HG03064 (cell line): ENCODE data around the gene ACTR5.

ENCODE experiments used
- ATAC-seq: cut with Tn5 transposase; IDR thresholded peaks from one replicate; pipeline ENCODE4 v1.9.1; 2021; ENCODE audit warnings: low read depth; ENCODE audit not compliant: unreplicated experiment

The ACTR5 gene

DNA sequence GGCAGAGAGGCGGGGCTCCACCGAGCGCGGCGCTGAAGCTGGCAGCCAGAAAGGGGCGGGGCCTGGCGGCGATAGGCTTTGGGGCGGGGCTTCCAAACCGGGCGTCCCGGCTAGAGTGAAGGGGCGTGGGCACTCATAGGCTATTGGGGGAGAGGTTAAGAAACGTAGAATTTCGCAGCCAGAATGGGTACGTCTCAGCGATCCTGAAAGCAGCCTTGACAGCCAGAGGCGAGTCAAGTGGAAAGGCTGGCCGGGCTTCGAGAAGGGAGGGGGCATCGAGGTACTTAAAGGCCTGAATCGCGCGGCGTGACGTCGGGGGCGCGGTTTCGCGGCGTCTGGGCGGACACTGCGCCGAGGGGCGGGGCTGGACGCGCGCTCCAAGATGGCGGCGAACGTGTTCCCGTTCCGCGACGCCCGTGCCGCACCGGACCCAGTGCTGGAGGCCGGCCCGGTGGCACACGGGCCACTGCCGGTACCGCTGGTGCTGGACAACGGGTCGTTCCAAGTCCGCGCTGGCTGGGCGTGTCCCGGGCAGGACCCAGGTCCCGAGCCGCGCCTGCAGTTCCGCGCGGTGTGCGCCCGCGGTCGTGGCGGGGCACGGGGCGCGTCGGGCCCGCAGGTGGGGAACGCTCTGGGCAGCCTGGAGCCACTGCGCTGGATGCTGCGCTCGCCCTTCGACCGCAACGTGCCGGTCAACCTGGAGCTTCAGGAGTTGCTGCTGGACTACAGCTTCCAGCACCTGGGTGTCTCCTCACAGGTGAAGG, at the start of gene ACTR5:
Gene ACTR5, plus strand, starts transcription at position 364 of the 764 bp plus-strand sequence. Its CDS starts 19 bp downstream, at position 383.
- peak; percentile 81 for ATAC-seq

DNA sequence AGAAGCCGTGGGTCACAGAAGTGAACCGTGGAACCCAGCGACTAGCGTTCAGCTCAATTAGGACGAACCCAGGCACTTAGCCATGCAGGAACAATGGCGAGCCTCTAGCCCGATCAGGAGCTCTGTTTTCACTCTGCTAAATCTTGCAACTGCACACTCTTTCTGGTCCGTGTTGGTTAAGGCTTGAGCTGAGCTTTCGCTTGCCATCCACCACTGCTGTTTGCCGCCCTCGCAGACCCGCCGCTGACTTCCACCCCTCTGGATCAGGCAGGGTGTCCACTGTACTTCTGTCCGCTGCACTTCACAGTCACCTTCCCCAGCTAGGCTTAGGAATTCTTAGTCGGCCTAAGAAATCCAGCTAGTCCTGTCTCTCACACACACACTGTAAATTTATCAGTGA, 49.7 kb upstream of the ACTR5 start:
- no peak for ATAC-seq

DNA sequence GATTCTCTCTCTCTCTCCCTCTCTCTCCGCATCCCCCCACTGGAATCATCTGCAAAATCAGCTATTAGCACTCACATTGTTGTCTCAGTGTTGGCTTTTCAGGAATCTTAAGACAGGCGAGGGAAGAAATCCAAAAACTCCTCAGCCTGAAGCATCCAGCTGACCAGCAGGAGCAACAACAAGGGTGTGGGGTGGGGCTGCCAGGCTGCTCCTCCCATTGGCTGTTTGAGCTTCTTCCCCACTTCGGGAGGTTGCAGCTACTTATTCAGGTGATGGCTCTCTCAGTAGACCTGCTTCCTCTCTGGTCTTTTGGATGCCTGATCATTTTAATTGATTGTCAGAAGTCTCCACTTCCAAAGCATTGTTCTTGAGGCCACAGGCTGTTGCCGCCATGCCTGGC, 48.1 kb upstream of the ACTR5 start:
- ATAC-seq, result no peak

DNA sequence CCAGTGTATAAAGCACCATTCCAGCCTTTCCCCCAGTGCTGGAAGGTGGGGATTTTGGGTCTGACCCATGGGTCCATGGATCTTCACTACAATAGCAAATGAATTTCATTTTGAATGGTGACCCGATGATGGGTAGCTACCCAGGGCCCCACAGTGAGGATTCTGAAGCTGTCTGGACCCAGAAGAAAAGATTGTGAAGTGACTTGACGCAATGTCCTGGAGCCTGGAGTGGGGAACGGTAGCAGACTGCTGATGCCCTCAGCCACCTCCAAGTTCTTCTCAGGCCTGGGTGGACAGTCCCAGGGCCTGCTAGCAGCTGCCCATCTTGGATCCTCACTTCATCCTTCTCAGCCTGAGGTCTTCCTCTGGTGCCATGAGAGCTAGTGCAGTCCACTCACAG, 47.3 kb upstream of the ACTR5 start:
- ATAC-seq, result no peak

DNA sequence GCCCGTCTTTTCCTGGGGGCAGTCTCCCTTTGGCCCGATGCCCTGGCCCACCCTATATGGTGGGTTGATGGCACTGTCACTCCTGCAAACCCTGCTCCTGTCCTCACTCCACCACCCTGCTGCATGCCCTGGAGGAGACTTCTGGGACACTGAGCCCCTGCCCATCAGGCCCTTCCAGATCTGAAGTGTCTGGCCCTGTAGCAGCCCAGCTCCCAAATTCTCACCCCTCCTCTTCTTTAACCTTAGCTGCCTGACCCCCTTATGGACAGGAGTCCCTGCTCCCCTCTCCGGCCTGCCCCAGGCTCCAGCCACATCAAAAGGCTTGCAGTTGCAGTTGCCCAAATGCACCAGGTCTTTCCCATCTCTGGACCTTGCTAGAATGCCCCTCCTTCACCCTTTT, 44.7 kb upstream of the ACTR5 start:
- no peak for ATAC-seq

DNA sequence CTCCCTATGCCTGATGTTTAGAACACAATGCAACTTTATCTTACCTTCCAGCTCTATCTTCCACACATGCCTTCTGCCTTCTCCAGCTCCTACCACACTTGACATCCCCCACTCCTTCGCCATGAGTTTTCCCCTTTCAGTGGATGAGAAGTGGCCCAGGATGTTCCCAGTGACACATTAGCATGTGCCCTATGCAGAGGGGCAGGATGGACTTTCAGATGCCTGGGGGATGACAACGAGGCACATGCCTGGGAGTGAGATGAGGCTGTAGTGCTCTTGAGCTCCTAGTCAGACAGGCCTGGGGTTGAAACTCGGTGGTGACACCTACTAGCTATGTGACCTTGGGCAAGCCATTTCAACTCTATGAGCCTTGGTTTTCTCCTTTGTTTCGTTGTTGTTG, 44.1 kb upstream of the ACTR5 start:
- no peak for ATAC-seq

DNA sequence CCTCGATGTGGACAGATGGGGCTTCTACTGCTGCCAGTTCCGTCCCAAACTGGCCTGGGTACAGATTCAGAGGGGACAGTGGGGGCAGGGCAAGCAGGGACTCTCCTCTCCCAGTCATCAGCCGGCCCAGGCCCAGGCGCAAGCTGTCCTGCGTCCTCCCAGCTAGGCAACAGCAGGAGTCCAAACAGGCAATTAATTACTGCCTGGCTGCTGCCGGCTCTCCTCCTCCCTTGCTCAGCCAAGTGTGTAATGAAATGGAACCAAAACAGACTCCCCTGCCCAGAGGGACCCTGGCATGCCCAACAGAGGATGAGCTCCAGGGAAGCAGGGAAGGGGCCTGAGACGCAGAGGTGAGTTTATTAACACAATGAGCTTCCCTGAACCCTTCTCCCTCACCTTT, 41.8 kb upstream of the ACTR5 start:
- no peak for ATAC-seq

DNA sequence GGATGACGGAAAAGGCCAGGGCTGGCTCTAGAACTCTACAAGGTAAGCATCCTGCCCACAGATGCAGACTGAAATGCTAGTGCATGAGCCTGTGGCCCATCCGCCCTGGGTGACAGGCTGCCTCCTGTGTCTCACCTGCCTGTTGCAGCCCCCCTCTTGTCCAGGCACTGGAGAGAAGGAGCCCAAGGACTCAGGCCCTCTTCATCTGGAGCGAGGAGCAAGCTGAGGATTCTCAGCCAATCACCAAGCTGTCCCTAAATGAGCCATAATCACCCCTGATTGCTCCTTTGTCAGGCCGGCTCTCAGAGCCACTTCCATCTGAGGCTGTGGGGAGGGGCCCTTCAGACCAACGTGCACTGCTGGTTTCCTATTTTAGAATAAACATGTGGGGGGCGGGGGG, 34.0 kb upstream of the ACTR5 start:
- ATAC-seq, result no peak

DNA sequence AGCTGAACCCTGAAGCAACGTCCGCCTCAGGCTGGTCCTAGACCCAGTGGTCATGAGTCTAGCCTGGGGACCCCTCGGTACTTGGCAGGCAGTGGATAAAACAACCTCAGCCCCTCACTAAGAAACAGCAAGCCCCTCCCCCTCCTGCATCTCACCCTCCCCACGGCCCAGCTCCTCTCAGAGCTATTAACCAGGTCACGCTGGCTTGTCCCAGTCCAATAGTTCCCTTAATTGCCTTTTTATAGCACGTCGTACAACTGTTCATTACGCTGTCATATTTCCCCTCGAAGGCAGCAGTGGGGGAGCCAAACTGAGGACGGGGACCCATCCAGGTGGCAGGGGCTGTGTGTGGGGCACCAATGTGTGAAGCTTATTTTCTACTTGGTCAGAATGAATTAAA, 32.6 kb upstream of the ACTR5 start:
- no peak for ATAC-seq

DNA sequence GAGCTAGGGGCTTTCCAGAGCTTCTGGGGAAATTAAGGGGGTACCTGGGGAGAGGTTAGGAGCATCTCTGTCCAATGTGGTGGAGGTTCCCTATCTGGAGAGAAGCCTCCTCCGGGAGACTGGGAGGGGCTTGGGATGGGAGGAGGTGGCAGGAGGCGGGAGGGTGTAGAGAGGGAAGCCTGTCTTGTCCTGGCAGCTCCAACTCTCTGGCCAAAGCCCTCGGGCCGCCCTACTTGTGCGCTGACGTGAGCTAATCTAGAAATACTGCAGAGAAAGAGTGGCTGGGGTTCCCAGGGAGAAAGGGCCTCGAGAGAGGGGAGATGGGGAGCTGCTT, 25.6 kb upstream of the ACTR5 start:
- no peak for ATAC-seq

DNA sequence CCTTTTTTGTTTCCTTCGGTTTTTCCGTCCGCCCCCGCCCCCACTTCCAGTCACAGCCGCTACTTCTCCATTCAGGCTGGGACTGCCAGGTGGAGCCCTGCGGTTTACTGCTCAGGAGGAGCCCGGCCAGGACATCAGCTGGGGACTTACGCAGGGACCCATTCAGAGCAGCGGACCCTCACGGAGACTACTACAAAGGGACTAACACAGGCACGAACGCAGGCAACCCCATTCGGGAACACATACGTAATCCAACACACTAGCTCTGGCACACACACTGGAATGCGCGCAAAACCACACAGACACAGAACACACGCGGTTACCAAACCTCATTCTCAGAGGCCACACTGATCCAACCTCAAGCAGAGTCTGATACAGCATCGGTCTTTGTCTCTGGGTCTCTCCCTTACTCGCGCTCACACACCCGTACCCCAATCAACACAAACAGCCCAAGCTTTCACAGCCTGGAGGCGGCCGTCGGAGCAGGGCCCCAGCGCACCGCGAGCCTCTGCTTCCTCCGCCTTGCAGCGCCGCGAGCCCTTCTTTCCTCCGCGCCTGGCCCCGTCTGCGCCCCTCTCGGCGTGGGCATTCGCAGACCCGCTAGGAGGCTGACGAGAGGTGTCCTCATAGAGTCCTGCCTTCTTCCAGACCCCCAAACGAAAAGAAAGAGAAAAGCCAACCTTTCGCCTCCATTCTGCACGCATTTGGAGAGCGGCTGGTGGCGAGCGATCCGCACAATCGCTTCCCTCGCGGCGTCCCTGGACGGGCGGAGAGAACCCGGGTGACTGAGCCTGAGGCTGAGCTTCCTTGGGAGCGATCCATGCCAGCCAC, 25.0 kb upstream of the ACTR5 start:
- ATAC-seq, result no peak

DNA sequence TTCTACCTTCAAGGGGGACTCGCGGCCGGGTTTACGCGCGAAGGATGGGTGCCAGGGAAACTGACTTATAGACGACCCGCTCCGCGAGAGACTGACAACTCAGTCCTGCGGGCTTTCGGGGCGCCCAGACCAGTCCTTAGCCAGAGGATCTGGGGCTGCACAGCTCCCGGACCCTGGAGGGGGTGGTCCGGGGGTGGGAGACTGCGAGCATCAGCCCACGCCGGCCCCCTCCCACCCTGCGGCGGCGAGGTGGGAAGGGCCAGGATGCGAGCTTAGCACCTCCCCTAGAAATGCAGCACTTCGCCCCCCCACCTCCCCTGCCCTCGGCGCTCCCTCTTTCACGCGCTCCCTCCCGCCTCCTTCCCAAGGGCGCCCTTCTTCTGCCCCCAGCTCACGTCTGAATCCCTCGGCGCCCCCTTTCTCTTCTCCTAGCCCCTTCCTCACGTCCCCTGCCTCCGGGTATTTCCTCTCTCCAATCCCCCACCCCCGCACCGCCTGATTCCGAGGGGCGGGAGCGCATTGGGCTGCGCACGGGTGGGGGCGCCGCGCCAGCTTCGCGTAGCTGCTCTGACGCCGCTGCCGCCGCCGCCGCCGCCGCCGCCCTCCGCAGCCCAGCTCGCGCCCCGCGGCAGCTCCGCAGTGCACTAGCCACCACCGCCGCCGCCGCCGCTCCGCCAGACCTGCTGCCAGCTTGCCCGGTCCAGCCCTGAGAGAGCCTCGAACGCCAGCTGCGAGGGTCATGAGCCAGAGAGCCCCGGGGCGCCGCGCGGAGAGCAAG, 24.2 kb upstream of the ACTR5 start, which contains the start of gene SLC32A1:
Gene SLC32A1, plus strand, starts transcription at position 639 of the 778 bp plus-strand sequence. CDS start 239 bp downstream, outside the sequence.
- ATAC-seq, result no peak

DNA sequence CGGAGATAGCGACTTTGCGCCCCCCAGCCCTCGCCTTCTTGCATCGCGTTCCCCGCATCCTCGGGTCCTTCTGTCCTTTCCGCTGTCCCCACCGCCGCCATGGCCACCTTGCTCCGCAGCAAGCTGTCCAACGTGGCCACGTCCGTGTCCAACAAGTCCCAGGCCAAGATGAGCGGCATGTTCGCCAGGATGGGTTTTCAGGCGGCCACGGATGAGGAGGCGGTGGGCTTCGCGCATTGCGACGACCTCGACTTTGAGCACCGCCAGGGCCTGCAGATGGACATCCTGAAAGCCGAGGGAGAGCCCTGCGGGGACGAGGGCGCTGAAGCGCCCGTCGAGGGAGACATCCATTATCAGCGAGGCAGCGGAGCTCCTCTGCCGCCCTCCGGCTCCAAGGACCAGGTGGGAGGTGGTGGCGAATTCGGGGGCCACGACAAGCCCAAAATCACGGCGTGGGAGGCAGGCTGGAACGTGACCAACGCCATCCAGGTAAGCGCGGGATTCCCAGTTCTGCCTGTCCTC, 23.6 kb upstream of the ACTR5 start:
- no peak for ATAC-seq

DNA sequence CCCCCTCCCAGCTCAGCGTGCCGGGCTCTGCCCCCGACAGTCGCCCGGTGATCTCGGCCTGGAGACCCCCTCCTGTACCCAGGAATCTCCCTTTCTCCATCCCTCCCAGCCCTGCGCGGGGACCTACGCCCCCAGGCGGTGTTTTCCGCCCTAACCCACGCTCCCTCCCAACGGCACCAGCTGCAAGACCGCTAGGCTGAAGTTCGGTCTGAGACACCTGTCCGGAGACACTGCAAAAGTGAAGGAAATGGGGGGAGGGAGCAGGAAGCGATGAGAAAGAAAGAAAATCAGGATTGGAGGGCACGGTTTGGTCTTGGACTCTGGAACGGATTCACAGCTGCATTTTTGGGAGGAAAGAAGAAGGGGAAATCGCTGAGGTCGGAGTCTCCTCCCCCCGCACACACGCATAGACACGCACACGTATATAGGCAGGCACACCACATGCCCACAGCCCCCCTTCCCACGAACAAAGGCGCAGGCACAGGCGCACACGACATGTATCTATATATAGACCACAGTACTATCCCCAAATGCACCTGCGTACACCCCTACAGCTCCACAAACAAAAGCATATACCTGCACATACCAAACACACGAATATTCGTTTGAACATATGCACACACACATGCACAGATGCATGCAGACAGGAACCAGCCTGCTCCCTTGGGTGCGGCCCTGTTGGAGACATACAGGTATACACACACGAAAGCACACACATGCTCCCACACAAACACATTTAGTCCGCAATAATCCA, 22.9 kb upstream of the ACTR5 start:
- no peak for ATAC-seq

DNA sequence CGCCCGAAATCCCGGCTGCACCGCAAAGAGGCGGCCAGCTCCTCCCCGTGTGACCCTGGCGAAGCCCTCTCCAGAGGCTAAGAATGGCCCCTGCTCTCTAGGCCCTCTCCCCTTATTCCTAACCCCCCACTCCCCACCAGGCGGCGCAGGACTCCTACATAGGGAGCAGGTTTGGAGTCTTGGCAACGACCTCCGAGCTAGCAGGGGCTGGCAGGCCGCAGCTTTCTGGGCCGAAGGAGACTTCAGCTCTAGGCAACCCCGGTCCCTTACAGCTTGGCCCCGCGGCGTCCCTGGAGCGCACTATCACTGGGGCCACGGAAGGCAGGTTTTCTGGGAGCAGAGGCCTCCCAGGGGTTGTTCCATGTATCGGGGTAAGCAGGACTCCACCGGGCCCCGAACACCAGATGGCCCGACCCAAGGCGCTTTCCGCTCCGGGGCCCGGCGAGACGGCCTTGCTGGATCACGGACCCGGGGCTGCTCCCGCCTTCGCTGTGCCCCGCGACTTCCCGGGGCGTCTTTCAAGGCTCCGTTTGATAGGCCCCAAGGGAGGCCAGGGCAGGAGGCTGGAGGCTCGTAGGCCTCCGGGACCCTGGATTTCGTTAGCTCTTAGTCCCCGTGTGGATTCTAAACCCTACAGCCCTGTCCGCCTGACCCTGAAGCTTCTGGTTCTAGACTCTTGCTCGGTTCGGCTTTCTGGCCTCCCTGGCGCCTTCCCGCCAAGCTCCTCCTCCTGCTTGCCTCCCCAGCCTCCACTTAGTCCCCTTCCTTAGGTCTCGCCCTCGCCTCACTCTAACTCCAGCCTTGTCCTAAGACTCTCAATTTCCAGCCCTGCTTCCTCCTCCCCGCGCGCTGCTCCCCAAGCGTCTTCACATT, 22.1 kb upstream of the ACTR5 start:
- ATAC-seq, result no peak

DNA sequence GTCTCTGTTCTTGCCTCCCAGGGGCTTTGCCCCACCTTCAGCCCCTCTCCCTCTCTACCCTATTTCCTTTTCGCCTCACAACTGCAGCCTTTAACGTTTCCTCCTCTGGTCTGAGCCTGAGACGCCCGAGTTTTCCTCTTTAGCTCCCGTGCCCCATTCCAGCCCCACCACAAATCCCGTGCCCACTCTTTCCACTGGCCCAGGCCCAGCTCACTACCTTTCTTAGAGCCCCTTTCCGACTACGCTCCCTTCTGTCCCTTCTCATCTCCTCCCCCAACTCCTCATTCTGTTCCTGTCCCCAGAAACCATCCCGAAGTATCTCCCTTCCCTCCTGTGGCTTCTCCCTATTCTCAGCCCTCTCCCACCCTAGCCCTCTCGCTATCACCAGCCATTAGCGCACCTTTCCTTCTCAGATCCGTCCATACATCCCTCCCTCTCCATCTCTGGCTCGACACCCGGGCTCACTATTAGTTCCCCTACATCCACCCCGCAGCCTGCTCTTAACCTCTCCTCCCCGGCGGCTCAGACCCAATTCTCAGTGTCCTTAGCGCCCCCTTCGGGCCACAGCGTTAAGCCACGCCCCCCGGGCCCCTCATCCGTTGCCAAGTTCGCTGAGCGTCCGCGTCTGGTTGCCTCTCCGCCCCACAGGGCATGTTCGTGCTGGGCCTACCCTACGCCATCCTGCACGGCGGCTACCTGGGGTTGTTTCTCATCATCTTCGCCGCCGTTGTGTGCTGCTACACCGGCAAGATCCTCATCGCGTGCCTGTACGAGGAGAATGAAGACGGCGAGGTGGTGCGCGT, 21.3 kb upstream of the ACTR5 start:
- no peak for ATAC-seq

DNA sequence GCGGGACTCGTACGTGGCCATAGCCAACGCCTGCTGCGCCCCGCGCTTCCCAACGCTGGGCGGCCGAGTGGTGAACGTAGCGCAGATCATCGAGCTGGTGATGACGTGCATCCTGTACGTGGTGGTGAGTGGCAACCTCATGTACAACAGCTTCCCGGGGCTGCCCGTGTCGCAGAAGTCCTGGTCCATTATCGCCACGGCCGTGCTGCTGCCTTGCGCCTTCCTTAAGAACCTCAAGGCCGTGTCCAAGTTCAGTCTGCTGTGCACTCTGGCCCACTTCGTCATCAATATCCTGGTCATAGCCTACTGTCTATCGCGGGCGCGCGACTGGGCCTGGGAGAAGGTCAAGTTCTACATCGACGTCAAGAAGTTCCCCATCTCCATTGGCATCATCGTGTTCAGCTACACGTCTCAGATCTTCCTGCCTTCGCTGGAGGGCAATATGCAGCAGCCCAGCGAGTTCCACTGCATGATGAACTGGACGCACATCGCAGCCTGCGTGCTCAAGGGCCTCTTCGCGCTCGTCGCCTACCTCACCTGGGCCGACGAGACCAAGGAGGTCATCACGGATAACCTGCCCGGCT, 20.6 kb upstream of the ACTR5 start:
- no peak for ATAC-seq

DNA sequence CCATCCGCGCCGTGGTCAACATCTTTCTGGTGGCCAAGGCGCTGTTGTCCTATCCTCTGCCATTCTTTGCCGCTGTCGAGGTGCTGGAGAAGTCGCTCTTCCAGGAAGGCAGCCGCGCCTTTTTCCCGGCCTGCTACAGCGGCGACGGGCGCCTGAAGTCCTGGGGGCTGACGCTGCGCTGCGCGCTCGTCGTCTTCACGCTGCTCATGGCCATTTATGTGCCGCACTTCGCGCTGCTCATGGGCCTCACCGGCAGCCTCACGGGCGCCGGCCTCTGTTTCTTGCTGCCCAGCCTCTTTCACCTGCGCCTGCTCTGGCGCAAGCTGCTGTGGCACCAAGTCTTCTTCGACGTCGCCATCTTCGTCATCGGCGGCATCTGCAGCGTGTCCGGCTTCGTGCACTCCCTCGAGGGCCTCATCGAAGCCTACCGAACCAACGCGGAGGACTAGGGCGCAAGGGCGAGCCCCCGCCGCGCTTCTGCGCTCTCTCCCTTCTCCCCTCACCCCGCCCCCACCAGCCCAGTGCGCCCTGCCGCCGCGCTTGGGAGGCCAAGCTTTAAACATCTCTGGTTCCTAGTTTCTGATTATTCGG, 20.0 kb upstream of the ACTR5 start:
- ATAC-seq, result no peak
